ENCODE measurements around the gene ZNF267.
"Not testable (repeated sequence)": the region's sequence is repeated elsewhere in the genome, so short reads cannot be mapped to it uniquely, and the experiment has no call there.

DNA sequence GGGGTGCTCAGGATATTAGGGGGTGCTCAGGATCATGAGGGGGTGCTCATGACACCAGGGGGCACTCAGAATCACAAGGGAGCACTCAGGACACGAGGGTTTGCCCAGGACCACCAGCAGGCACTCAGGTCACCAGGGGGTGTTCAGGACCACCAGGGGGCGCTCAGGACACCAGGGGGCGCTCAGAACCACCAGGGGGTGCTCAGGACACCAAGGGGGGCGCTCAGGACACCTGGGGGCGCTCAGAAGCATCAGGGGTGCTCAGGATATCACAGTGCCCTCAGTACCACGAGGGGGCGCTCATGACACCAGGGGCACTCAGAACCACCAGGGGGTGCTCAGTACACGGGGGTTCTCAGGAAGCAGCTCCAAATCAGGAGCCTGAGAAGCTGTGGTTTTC, 82.6 kb downstream of the ZNF267 start:
- TF ChIP-seq, protein P1, sequence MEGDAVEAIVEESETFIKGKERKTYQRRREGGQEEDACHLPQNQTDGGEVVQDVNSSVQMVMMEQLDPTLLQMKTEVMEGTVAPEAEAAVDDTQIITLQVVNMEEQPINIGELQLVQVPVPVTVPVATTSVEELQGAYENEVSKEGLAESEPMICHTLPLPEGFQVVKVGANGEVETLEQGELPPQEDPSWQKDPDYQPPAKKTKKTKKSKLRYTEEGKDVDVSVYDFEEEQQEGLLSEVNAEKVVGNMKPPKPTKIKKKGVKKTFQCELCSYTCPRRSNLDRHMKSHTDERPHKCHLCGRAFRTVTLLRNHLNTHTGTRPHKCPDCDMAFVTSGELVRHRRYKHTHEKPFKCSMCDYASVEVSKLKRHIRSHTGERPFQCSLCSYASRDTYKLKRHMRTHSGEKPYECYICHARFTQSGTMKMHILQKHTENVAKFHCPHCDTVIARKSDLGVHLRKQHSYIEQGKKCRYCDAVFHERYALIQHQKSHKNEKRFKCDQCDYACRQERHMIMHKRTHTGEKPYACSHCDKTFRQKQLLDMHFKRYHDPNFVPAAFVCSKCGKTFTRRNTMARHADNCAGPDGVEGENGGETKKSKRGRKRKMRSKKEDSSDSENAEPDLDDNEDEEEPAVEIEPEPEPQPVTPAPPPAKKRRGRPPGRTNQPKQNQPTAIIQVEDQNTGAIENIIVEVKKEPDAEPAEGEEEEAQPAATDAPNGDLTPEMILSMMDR (IDR thresholded peaks at IDR 0.05) = peak; percentile 39
- TF ChIP-seq ZFX (IDR thresholded peaks at IDR 0.05; ENCODE audit: borderline replicate concordance) = not testable (repeated sequence)
